H1 (cell line): Measurements from ENCODE around the gene EXD3. TPM values are rescaled to one million over a fixed set of nuclear protein-coding genes. Genes with fewer than 3 reads are reported as not detected.

Experiments used
- CHD7 ChIP-seq: fragments of 300-600 bp; sonication (generic); IDR thresholded peaks from 2 replicates; pipeline ENCODE4 v1.7.1; 2012; ENCODE audit warnings: low read length, moderate library complexity, mild to moderate bottlenecking, inconsistent platforms; ENCODE audit not compliant: insufficient replicate concordance
- E2F6 ChIP-seq: IDR thresholded peaks from 2 replicates; pipeline ENCODE4 v1.6.1; 2012; ENCODE audit warnings: inconsistent platforms
- GABPA ChIP-seq: IDR thresholded peaks from 2 replicates; pipeline ENCODE4 v1.6.1; 2011; ENCODE audit warnings: mild to moderate bottlenecking, low read length, moderate library complexity, borderline replicate concordance; ENCODE audit not compliant: insufficient read depth
- SP2 ChIP-seq: IDR thresholded peaks from 2 replicates; pipeline ENCODE4 v1.6.1; 2012; ENCODE audit warnings: mild to moderate bottlenecking, low read length, inconsistent platforms
- TEAD4 ChIP-seq: IDR thresholded peaks from 2 replicates; pipeline ENCODE4 v1.6.1; 2012; ENCODE audit warnings: low read depth, low read length, inconsistent platforms, mixed read lengths
- polyA plus RNA-seq, 7 experiments: library from polyadenylated mRNA; depleted of rRNA in 3 of 7; stranded (reverse) in 5 of 7; unstranded in 2 of 7; fragments of >200 nt in 5 of 7; fragments of 200-250 nt in 2 of 7; gene quantifications; 1 replicate in 5 of 7; 2 replicates in 1 of 7; 4 replicates in 1 of 7; pipeline versions ENCODE4 v1.2.1 to v1.2.3, GENCODE V29; 2011 to 2013; ENCODE audit warnings: missing spikeins in 2 of 7, mixed read lengths in 2 of 7
- total RNA-seq: library from RNA; stranded (reverse); fragmentation: NEBNext Ultra II Directional; extraction: Animal tissue kit (Norgen Biotek cat#: 25700); gene quantifications from 2 replicates; pipeline ENCODE4 v1.2.1, GENCODE V29; 2021
- TF ChIP-seq, protein P1 (sequence below), 3 experiments: IDR thresholded peaks; 1 replicate in 2 of 3; 2 replicates in 1 of 3; pipeline versions ENCODE4 v1.5.1 to v1.6.1; 2011; ENCODE audit warnings: low read length in 3 of 3, mild to moderate bottlenecking in 3 of 3, inconsistent platforms in 2 of 3, low read depth in 1 of 3, moderate library complexity in 1 of 3; ENCODE audit not compliant: insufficient read depth in 1 of 3; ENCODE audit errors: control extremely low read depth in 1 of 3

The EXD3 gene
- total and polyA plus RNA-seq, 2 of the 8 experiments (the other 6 are each of a cell fraction or from before 2014, with no cell fraction given): 7.2 to 9.4 TPM

DNA sequence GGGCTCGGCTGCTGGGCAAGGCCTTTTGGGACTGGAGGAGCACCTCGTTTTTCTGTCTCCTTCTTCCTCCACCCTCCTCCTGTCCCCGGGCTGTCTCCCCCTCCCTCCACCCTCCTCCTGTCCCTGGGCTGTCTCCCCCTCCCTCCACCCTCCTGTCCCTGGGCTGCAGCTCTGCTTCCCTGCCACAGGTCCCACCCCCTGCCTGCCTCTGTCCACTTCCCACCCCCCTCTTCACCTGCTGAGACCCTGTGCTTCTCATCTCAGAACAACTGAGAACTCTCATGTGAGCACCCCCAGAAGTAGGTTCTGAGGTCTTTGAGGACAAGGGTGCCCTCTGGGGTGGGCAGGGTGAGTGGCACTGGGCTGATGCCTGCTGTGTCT lies 151.3 kb downstream of the EXD3 start (continued):
- no peak for TF ChIP-seq CHD7
- no peak for TF ChIP-seq SP2
- TF ChIP-seq, protein P1, sequence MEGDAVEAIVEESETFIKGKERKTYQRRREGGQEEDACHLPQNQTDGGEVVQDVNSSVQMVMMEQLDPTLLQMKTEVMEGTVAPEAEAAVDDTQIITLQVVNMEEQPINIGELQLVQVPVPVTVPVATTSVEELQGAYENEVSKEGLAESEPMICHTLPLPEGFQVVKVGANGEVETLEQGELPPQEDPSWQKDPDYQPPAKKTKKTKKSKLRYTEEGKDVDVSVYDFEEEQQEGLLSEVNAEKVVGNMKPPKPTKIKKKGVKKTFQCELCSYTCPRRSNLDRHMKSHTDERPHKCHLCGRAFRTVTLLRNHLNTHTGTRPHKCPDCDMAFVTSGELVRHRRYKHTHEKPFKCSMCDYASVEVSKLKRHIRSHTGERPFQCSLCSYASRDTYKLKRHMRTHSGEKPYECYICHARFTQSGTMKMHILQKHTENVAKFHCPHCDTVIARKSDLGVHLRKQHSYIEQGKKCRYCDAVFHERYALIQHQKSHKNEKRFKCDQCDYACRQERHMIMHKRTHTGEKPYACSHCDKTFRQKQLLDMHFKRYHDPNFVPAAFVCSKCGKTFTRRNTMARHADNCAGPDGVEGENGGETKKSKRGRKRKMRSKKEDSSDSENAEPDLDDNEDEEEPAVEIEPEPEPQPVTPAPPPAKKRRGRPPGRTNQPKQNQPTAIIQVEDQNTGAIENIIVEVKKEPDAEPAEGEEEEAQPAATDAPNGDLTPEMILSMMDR (IDR thresholded peaks at IDR 0.05; ENCODE audit: control extremely low read depth in 1 of 3, insufficient read depth in 1 of 3, low read depth in 1 of 3, low read length in 3 of 3): no peak
- TF ChIP-seq GABPA: no peak
- TF ChIP-seq E2F6: no peak
- TF ChIP-seq TEAD4: no peak
